ENCODE results near the gene HNF1B.

HNF1B gene

GRCh38 chr17:37759014-37759637 is 14.3 kb upstream of the HNF1B start:
- no peak for DNase-seq

- no peak for DNase-seq
Measured at GRCh38 chr17:37756051-37756450, 11.2 kb upstream of the HNF1B start.

- DNase-seq, result no peak
Measured at GRCh38 chr17:37755455-37755854, 10.6 kb upstream of the HNF1B start.

GRCh38 chr17:37754363-37754762 is 9.5 kb upstream of the HNF1B start:
- no peak for DNase-seq

- DNase-seq, result no peak
Measured at GRCh38 chr17:37752482-37752881, 7.6 kb upstream of the HNF1B start.

GRCh38 chr17:37750768-37751475 is 6.1 kb upstream of the HNF1B start:
- DNase-seq, result no peak

- no peak for DNase-seq
Measured at GRCh38 chr17:37750292-37750691, 5.4 kb upstream of the HNF1B start.

GRCh38 chr17:37747222-37747621 is 2.4 kb upstream of the HNF1B start:
- DNase-seq, result no peak

GRCh38 chr17:37746617-37747016 is 1.8 kb upstream of the HNF1B start:
- no peak for DNase-seq

- no peak for DNase-seq
Measured at GRCh38 chr17:37745801-37746426, 1.1 kb upstream of the HNF1B start.

GRCh38 chr17:37744633-37744927 is 279 bp downstream of the HNF1B start:
- no peak for DNase-seq

GRCh38 chr17:37743875-37744632 is 805 bp downstream of the HNF1B start:
- DNase-seq, result no peak

- no peak for DNase-seq
Measured at GRCh38 chr17:37743612-37743874, 1.3 kb downstream of the HNF1B start.

- DNase-seq, result no peak
Measured at GRCh38 chr17:37742762-37743611, 1.9 kb downstream of the HNF1B start.

GRCh38 chr17:37742116-37742761 is 2.6 kb downstream of the HNF1B start:
- no peak for DNase-seq

GRCh38 chr17:37741341-37742115 is 3.3 kb downstream of the HNF1B start:
- no peak for DNase-seq

GRCh38 chr17:37740915-37741314 is 3.9 kb downstream of the HNF1B start:
- DNase-seq, result no peak

GRCh38 chr17:37737971-37738370 is 6.9 kb downstream of the HNF1B start:
- no peak for DNase-seq

GRCh38 chr17:37737081-37737480 is 7.8 kb downstream of the HNF1B start:
- DNase-seq, result no peak

GRCh38 chr17:37736428-37736827 is 8.4 kb downstream of the HNF1B start:
- no peak for DNase-seq

- no peak for DNase-seq
Measured at GRCh38 chr17:37735165-37735564, 9.7 kb downstream of the HNF1B start.

- no peak for DNase-seq
Measured at GRCh38 chr17:37732316-37732715, 12.5 kb downstream of the HNF1B start.
